Germinal center (tissue), 1 donor: ENCODE measurements around the gene NACAD.
A peak's percentile ranks its signal among the peaks of the same experiment; 100 is the strongest.

Experiments used
- DNase-seq: peaks from one replicate; pipeline ENCODE4 v3.0.0; 2012; ENCODE audit warnings: mixed read lengths, low spot score

NACAD gene, protein sequence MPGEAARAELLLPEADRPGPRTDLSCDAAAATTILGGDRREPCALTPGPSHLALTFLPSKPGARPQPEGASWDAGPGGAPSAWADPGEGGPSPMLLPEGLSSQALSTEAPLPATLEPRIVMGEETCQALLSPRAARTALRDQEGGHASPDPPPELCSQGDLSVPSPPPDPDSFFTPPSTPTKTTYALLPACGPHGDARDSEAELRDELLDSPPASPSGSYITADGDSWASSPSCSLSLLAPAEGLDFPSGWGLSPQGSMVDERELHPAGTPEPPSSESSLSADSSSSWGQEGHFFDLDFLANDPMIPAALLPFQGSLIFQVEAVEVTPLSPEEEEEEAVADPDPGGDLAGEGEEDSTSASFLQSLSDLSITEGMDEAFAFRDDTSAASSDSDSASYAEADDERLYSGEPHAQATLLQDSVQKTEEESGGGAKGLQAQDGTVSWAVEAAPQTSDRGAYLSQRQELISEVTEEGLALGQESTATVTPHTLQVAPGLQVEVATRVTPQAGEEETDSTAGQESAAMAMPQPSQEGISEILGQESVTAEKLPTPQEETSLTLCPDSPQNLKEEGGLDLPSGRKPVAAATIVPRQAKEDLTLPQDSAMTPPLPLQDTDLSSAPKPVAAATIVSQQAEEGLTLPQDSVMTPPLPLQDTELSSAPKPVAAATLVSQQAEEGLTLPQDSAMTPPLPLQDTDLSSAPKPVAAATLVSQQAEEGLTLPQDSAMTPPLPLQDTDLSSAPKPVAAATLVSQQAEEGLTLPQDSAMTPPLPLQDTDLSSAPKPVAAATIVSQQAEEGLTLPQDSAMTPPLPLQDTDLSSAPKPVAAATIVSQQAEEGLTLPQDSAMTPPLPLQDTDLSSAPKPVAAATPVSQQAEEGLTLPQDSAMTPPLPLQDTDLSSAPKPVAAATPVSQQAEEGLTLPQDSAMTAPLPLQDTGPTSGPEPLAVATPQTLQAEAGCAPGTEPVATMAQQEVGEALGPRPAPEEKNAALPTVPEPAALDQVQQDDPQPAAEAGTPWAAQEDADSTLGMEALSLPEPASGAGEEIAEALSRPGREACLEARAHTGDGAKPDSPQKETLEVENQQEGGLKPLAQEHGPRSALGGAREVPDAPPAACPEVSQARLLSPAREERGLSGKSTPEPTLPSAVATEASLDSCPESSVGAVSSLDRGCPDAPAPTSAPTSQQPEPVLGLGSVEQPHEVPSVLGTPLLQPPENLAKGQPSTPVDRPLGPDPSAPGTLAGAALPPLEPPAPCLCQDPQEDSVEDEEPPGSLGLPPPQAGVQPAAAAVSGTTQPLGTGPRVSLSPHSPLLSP (N-terminal part only)

DNA sequence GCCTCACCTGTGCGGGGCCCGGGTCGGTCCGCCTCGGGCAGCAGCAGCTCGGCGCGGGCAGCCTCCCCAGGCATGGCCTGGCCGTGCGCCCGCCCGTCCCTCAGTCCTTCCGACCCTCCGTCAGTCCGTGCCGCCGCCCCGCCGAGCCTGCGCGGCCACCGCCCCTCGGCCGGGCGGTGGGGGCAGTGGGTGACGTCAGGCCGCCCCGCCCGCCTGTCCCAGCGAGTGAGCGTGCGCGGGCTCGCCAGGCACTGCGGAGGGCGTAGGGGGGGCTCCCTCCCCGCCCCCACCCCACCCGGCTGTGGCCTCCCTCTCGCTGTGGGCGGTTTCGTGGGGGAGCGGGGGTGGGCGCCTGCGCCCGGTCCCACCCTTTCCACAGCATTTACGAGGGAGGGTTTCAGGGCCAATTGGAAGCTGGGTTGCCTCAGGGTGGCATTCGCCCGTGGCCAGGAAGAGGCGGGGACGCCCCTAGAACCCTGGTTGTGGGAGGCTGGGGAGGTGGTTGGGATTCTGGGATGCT, at the start of gene NACAD:
NACAD (minus strand) TSS at position 149 of the 520 bp plus-strand sequence; CDS start at position 74, 75 bp downstream.
- no peak for DNase-seq

DNA sequence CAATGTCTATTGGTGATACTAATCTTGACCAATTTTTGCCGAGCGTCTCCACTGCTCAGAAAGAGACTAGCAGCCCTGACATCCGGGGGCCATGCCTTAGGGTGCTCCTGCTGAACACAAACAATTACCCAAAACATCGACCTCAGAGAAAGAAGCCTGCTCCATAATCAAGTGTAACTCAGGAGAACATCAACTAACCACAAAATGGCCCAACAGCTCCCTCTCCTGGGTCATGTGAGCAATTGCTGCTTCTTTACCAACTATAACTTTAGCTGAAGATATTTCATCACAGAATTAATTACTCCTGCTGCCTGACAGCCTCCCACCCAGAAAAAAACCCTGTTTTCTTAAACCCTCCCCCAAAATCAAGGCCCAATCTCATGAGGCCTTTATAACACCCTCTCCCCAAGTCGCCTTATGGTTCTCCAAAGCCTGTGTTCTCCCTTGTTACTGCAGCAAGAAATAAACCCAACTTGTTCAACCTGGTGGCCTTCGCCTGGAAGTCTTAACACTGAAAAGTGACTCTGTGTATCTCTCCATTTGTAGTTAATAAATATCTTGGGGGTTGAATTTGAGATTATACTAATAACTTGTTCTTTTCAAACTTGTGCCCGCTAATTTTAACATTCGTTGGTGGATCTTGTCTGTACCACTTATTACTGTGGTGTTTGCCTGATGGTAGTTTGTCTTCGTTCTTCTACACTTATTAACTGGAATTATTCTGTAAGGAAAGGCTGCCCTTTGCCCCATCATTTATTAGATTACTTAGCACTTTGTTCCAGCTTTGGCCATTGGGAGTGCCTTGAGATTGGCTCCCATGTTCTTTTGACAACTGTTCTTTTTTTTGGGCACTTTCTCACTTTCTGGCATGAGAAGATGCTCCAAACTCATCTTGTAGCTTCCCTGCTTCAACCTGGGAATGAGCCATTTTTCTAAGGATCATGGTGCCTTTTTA, 47.6 kb upstream of the NACAD start:
- DNase-seq = peak; percentile 81

DNA sequence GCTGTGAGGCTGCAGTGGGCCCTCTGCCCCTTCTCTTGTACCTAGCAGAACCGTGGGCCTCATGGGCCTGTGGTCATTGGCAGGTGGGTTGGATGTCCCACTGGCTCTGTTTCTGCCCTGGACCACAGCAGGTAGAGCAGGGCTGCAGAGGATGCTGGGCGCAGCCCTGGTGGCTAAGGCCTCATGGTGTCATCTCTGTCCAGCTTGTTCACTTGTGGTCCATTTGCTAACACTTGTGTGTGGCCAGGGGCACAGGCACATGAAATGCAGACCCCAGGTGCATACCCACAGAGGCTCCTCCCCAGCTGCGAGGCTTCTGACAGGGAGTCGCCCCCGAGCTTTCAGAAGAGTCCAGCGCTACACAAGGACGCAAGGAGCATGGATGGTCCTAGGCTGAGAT, 45.1 kb upstream of the NACAD start:
- no peak for DNase-seq

DNA sequence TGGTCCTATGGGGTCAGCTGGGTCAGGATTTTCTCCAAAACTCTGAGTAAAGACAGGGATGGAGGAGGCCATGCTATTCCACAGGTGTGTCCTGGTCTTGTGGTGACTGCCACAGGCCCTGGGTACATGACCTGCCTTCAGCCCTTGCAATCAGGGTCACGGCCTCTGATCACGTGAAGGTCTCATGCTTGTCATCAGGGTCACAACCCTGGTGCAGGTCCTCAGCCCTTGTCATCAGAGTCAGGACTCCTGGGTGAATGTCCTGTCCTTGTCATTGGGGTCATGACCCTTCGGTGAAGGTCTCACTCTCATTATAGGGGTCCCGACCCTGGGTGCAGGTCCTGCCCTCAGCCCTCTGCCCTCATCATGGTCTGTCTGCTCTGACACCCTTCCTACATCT, 44.6 kb upstream of the NACAD start:
- DNase-seq = no peak

DNA sequence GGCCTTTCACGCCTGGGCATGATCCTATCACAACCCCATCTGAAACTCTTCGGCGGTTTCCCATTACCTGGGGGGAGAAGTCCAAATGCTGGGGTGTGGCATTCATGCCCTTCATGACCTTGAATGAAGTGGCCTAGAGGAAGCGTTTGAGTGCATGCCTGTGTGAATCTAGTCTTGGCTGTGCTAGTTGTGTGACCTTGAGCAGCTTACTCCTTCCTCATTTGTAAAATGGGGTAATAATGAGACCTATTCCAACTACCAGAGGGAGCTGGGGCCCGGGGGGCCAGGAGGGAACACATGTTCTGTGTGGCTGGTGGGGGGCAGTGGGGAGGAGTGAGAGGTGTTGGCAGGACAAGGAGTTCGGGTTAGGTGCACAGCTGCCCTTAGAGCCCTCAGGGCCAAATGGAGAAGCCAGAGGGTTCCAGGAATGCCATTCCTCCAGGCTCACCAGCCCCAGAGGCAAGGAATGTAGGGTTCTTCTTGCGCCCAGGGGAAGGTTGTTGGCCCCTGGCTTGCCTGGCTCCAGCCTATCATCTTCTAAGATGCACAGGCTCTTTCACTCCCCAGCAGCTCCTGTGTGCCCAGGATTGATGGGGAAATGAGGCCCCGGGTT, 44.0 kb upstream of the NACAD start:
- DNase-seq = no peak

DNA sequence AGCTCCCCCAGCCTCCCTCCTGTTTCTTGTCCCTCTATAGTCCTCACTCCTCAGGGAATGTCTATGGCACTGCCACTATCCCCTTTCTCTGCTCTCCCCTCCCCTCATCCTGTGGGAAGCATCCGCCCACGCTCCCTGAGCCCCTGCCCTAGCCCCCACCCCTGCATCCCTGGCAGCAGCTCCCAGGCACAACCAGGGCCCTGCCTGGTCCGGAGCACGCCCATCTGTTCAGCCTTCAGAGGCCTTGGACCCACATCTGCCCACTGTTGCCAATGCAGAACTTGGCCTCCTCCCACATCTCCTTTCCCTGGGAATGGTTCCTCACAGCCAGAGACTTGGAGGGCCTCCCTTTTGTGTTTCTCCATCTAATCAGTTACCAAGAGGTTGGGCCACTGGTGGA, 43.1 kb upstream of the NACAD start:
- no peak for DNase-seq

DNA sequence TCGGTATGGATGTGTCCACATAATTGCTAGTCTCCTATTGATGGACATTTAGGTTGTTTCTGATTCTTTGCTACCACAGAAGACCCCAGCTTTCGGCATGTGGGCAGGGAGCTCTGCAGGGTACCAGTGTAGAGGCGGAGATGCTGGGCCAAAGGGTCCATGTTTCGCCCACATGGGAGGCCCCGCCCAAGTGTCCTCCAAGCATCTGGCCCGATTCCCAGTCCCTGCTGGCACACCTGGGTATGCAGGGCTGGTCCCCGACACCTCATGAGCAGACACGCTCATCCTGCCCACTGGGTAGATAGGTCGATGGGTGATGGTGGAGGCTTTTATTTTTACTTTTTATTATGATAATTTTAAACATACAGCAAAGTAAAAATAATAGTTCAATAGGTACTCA, 42.1 kb upstream of the NACAD start:
- no peak for DNase-seq

DNA sequence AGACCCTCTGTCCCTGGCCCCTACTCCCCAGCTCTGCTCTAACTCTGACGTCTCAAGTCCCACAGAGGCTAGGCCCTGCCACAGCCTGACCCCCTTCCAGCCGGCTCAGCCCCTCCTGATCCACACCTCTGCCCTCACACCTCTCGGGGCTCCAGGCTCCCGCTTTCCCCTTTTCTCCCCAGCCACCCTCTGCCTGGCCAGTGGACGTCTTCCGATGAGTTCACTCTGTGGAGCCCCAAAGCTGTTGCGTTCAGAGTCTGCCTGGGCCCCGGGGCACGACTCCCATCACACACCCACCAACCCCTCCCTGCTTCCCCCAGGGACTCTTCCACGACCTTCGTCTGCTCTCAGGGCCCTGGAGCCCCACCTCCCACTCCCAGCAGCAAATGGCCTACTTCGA, 41.1 kb upstream of the NACAD start:
- DNase-seq = no peak

DNA sequence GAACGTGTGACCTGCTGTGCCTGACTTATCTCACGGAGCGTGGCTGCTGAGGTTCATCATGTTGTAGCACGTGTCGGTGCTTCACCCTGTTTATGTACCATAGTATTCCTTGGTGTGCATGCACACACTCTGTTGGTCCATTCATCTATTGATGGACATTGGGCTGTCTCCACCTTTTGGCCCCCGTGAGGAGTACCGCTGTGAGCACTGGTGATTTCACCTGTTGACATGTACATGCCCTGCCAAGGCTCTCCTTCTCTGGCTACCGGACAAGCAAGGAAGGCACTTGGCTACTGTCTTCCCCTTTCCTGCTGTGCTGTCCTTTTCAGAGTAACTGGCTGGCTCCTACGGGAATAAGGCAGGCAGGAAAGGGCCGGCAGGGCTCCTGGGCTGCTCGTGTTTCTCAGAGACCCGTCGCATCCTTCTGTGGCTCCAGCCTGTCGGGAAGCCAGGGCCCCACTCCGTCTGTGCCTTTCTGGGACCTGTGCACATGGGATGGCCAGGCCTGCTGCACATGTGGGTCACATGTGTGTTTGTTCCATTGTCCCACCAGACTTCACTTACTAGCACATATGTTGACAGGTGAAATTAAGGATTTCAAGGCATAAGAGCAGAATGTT, 40.5 kb upstream of the NACAD start:
- DNase-seq = no peak

DNA sequence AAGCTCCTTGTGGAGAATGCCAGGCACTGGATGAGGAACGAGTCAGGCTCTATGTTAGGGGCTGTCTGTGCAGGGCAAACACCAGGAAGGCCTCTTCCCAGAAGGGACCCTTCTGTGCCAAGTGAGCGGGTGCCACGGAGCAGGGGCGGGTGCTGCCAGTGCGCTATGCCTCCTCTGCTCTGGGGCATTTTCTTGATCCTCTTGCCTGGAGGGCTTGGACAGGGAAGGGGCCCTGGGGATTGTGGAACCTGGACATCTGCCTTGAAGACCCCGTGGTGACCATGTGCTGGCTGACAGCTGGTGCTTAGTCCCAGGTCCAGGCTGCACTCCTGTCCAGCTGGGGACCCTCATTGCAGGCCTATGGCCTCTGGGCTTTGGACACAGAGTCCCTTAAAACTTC, 38.2 kb upstream of the NACAD start:
- DNase-seq = no peak

DNA sequence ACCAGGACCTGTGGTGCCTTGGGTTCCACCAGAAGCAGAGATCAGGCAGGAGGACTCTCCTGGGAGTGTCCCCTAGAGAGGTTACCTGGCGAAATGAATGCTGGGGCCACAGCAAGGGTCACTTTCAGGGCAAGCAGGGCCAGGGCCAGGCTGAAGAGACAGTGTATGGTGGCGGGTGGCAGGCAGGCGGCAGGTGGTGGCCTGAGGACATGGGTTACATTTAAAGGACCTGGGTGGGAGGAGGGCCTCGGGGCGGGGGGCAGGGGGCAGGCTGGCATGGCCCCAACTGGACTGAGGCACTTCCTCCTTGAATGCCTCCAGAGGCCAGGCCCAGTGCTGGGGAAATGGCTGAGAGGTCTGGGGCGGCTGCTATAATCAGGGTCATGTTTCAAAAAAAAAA, 37.4 kb upstream of the NACAD start:
- no peak for DNase-seq

DNA sequence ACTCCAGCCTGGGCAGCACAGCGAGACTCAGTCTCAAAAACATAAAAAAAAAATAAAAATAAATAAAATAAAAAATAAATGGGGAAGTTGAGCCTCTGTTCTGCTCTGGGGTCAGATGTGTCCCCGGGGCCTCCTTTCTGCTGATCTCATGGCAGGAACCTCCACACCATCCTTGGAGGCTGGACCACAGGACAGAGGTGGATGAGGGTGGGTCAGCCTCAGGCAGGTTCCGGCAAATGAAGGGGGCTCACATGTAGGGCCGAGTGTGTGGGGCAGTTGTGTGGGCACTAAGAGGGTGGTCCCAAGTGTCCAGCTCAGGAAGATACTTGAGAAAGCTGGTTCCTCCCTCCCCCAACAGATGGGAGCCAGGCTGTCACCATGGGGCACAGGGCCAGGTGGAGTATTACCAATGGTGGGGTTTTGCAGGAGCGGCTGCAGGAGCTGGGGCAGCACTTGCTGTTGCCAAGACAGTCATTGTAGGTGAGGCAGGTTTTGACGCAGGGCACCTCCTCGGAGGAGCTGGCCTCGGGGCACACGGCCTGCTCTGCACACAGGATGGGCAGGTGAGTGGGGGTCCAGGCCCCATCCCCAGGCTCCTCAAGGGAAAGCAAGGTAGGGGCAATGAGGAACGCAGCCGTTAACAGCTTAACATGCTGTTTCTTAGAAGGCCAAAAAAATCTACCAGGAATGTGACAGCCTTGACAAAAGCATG, 36.6 kb upstream of the NACAD start:
- DNase-seq = no peak

DNA sequence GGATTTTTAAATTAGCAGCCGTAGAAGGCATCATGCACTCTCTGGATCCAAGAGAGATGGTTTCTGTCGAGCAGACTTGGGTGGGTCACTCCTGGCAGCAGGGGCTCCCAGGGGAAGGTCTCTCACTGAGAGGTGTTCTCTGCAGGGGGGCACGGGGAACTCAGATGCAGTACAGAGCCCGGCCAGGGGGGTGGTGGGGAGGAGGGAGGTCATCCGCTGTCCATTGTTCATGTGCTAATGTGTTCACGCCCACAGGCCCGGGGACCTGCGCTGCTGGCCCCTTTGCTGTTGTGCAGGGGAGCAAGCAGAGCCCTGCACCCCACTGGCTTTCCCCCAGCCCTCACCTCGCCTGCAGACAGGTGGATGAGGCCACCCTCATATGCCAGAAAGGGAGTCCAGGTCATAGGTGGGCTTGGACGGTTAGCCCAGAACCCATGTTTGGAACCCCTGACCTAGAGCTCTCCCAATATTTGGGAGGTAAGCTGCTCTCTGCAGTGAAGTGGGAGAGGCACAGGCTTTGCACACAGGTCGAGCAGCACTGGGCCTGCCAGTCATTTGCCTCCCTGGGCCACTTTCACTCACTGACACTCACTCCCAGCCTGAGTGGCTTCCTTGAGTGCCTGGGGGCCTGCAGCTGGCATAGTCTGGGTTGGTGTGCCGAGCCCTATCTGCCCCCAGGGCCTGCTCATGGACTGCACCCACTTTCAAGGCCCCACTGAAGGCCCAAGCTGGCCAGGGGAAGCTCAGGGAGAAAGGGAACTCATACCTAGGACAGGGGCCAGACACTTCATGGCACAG, 35.3 kb upstream of the NACAD start:
- no peak for DNase-seq

DNA sequence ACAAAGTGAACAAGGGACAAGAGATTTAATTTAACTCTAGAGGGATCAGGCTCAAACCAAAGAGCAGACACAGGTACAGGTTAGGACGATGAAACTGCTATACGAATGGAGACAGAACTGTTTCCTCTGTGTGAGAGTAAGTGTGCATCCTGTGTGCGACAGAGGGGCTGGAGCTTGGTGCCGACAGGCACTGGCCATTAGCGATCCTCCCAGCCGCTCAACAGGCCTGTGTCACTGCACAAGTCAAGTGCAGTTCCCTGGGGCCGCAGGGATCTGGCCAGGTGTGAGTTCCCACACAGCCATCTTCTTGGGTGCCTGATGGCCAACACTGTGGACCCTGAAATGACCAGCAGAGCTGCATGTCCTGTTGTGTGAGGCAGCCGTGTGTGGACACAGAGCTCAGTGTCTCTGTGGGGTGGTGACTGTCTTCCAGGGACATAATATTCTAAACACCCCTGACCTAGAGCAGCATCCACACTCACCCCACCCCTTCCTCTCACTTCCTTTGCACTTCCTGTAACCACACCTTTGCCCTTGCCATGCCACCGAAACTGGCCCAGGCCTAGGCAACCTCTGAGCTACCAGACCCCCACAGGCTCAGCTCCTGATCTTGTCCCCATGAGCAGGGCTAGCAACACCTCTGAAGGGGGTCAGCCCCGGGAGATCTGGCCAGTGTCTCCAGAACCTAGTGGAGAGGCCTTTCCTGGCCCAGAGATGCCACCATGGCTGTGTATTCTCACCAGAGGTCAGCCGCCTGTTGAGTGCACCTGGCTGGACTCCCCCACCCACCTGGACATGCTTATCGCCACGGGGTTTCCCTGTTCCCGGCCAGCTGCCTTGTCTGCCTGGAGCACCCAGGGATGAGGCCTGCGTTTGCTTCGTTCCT, 34.4 kb upstream of the NACAD start:
- DNase-seq = no peak

DNA sequence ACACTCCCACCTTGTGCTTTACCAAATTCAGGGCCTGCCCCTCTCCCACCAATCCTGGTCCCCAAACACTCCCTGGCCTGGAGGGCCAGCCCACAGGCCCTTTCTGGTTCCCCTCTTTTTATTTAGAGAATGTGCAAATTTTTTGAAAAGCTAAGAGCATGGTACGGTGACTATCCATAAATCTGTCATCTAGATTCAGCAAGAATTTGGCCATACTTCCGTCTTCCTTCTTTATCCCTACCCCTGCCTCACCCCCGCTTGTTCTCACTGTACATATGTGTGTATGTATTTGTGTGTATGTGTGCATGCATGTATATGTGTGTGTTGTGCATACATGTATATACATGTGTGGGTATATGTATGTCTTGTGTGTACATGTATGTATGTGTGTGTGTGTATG, 30.8 kb upstream of the NACAD start:
- DNase-seq = no peak

DNA sequence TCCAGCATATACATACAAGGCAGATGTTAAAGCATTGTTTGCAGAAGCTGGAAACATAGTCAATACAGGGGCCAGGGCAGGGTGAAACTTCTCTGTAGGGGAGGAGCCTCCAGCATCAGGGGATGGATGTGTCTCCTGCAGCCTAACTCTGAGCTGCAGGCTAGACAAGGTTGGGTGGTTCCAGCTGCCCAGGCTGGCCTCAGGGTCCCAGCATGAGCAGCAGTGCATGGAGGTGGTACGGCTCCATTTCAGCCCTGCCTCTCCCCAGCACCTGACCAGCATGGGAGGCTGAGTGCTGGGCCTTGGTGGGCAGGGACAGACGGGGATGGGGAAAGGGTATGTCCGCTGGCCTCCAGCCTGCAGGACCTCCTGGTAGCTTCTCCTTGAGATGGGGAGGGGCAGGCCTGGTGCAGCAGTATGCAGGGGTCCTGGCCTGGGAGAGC, 30.1 kb upstream of the NACAD start:
- DNase-seq = peak; percentile 40

DNA sequence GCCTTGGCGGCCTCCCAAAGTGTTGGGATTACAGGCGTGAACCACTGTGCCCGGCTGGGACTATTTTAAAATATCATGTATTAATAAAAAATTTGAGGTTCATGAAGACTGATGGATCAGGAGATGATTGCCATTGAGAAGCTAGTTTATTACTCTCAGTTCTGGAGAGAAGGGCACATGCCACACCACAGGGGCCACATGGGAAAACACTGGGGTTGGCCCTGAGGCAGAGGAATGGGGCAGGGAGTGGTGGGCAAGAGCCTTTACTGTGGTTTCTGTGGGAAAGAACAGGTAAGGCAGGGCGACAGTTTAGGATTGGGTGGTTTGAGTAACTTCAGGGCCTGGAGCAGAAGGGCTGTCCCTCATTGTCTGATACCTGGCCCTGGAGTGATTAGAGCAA, 29.5 kb upstream of the NACAD start:
- DNase-seq = no peak
